HG03354 (cell line): Measurements from ENCODE around the gene PER2.

Experiments
- ATAC-seq: cut with Tn5 transposase; IDR thresholded peaks from one replicate; pipeline ENCODE4 v1.9.1; 2021; ENCODE audit warnings: mild to moderate bottlenecking; ENCODE audit not compliant: unreplicated experiment, poor library complexity, severe bottlenecking

The PER2 gene

DNA sequence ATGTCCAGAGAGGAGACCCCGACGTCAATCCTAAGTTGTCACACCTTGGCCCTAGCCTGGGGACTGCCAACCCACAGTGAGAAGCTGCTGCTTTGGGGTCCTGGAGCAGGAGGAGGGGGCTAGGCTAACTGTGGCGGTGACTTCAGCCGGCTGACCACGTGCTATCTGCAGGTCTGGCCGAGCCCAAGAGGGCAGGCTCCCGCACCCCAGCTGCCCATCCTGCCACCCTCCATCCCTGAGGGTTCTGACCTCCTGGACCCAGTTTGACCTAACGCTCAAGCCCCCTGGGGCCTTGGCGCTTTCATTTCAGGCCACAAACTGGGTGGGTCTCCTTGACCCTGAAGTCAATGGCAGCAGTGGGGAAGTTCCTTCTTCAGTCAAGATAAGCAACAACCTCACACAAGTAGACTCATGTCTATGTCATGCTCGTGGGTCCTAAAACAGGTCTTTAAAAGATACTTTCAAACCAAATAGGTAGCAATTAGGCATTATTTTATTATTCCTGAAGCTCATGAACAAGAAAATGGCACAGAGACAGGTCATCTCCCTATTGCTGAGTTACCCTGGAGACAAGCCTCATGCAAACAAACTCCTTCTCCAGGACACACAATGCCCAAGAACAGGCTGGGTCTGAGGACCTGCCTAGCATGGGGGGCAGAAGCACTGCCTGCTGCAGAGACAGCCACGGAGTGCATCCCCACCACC is 50.8 kb downstream of the PER2 start:
- no peak for ATAC-seq

DNA sequence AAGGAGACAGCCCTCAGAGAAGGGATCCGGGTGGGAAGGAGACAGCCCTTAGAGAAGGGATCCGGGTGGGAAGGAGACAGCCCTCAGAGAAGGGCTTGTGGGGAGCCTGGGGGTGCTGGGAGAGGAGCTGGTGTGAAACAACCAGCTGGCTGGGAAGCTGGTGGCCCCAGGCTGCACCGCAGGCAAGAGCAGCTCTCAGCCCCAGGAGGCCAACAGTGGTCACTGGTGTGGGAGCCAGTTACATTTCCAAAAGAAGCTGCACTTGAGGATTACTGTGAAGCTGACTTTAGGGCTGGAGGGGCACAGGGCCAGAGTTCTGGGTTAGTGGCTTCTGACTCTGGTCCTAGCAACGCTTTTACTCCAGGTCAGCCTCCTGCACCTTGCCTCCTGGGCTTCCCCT is 51.8 kb downstream of the PER2 start:
- ATAC-seq = no peak

DNA sequence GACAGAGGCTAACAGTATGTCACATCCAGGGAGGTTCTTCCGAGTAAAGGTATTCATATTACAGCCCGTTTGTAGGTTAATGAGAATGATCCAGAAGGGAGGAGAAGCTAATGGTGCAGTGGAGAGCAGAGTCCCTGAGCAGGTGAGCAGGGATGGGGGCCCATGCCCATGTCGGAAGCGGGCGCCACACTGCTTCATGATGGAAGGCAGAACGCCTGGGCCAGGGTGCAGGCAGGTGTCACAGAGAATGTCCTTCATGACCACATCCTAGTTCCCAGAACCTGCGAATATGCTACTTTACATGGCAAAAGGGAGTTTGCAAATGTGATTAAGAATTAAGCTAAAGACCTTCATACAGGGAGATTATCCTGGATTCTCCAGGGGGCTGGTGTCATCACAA is 52.6 kb downstream of the PER2 start:
- no peak for ATAC-seq

DNA sequence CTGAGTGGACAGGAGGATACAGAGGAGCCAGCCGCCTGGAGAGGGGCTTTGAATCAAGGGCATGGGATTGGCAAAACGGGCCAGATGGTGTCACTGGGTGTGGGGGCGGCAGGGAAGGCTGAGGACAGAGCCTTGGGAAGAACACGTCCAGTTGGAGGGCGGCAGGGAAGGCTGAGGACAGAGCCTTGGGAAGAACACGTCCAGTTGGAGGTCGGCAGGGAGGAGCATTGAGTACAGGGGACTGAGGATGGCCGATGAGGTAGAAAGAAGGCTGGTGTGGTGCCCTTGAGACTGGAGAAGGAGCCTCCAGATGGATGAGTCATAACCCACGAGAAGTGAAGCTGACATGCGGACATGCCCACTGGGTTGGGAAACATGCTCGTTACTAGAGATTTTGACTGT is 53.1 kb downstream of the PER2 start:
- ATAC-seq = no peak

- no peak for ATAC-seq
Observed at GRCh38 chr2:238233625-238234024, 54.8 kb downstream of the PER2 start.

DNA sequence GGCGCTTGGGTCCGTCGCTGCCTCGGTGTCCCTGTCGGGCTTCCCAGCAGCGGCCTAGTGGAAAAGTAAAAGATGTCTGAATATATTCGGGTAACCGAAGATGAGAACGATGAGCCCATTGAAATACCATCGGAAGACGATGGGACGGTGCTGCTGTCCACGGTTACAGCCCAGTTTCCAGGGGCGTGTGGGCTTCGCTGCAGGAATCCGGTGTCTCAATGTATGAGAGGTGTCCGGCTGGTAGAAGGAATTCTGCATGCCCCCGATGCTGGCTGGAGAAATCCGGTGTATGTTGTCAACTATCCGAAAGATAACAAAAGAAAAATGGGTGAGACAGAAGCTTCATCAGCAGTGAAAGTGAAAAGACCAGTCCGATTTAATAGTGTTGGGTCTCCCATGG is 56.6 kb downstream of the PER2 start:
- ATAC-seq = no peak

- peak; percentile 73 for ATAC-seq
Observed at GRCh38 chr2:238231251-238231793, 57.1 kb downstream of the PER2 start.

GRCh38 chr2:238230699-238231098 is 57.7 kb downstream of the PER2 start:
- ATAC-seq = no peak

DNA sequence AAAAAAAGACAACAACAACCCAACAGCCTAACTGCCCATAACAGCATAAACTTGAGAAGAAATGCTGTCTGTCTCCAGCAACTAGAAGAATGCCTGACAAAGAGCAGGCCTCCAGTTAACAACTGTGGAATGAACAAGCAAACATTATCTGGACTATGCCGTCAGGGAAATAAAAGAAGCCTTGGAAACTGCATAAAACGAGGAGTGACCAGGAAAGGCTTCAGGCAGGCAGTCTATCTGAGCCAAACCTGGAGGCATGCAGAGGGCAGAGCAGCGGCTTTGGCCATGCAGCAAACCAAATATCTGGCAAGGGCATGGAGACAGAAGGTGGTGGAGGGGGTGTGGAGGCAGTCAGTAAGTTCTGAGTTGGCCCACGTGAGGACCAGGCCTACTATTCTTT is 59.7 kb downstream of the PER2 start:
- no peak for ATAC-seq

GRCh38 chr2:238227587-238228032 is 60.8 kb downstream of the PER2 start:
- ATAC-seq = no peak

DNA sequence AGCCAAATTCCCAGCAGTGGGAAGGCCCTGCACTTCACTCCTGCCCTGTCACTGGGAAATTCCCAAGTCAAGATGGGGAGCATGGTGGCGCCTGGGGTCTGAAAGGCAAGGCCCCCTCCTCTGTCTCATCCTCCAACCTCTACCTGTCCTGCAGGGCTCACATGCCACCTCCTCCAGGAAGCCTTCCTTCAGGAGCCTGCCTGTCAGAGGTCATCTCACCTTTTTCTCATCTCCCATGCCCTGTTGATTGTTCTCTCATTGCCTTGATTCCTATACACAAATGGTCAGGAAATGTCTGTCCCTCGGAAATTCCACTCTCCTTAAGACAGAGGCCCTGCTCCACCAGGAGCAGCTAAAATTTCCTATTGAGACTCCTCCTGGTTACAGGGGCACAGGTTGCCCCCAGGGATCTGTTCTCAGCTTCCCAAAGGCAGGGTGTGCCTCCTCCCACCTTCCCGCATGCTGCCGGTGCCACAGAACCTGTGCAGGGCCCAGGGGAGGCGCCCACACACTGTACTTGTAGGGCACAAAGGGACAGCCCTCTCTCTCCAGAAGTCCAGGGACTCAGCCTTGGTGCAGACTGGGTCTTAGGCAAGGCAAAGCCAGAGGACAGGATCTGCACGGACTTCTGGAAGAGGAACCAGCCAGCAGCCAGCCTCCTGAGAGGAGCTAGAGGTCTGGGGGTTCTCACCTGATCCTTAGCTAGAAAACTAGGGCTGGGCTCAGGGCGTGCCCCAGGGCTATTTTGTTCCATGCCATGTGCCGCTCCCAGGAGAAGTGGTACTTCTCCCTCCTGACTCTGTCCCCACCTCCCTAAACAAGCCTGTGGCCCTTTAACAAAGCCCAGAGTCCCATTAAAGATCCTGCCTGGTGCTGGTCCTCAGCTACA is 61.5 kb downstream of the PER2 start:
- no peak for ATAC-seq

- no peak for ATAC-seq
Observed at GRCh38 chr2:238225911-238226697, 62.3 kb downstream of the PER2 start.

DNA sequence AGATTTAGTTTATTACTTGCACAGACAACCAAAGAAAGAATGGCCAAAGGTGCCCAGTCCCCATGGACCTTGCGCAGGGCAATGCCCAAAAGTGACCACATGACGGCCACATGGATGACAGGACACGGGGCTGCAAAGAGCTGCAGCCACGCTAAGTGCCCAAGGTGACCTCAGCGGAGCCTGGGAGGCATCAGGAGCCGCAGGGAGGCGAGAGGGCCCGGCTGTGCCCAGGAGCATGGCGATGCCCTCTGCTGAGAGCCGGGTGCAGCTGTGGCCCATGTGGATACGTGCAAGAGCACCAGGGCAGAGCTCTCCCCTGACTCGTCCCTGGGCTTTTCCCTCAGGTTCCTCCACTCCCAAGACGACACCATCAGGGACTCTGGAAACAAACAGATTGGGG is 63.3 kb downstream of the PER2 start:
- ATAC-seq = no peak

GRCh38 chr2:238224356-238225035 is 63.9 kb downstream of the PER2 start:
- no peak for ATAC-seq

- no peak for ATAC-seq
Observed at GRCh38 chr2:238220892-238221521, 67.4 kb downstream of the PER2 start.

GRCh38 chr2:238220274-238220891 is 68.0 kb downstream of the PER2 start:
- no peak for ATAC-seq

DNA sequence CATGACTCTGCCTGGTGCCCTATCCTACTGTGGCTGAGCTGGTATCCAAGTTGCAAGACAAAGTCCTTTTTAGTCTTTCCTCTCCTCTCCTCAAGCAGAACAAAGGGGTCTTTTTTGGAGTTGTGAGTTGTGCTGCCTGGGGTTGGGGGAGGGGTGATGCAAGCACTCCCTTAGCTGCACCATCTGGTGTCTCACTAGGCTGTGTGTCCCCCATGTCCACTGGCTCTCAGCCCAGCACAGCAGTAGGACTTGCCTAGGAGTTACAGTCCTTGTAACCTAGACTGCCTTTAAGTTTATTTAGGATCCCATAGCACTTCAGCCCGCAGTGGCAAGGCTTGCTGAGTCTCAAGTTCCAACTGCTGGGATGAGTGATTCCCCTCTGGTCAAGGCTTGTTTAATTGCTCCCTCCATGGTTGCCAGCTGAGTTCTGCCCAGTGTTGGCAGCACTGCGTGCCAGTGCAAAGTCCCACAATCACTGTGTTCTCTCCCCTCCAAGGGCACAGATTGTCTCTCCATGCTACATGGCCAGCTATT is 71.7 kb downstream of the PER2 start:
- ATAC-seq = no peak

GRCh38 chr2:238207006-238207405 is 81.4 kb downstream of the PER2 start:
- no peak for ATAC-seq
